Liver (tissue), 9 donors: ENCODE results near the gene ANKRD60. TPM values are rescaled to one million over a fixed set of nuclear protein-coding genes. Genes with fewer than 3 reads are reported as not detected.

Experiments
- DNase-seq: peaks from one replicate; pipeline ENCODE4 v3.0.0-alpha.2; 2017; ENCODE audit warnings: low spot score
- H3K27ac ChIP-seq, 2 donors: one replicate each; pipeline ENCODE4 v1.7.0; 2013; ENCODE audit warnings: inconsistent platforms in 2 of 2, low read length in 2 of 2, control low read depth in 1 of 2, low read depth in 1 of 2, mild to moderate bottlenecking in 1 of 2
- H3K27me3 ChIP-seq, 4 donors: one replicate each; pipeline versions ENCODE4 v1.6.1 to v1.7.0; 2013; ENCODE audit warnings: low read length in 3 of 4, inconsistent platforms in 1 of 4, mild to moderate bottlenecking in 1 of 4, moderate library complexity in 1 of 4; ENCODE audit not compliant: control insufficient read depth in 4 of 4, insufficient read depth in 4 of 4
- H3K36me3 ChIP-seq, 4 donors: one replicate each; pipeline versions ENCODE4 v1.6.1 to v1.7.0; 2013; ENCODE audit warnings: low read length in 3 of 4, mild to moderate bottlenecking in 3 of 4, low read depth in 1 of 4, moderate library complexity in 1 of 4; ENCODE audit not compliant: control insufficient read depth in 4 of 4, insufficient read depth in 3 of 4
- H3K4me1 ChIP-seq, 4 donors: one replicate each; pipeline versions ENCODE4 v1.6.1 to v1.7.0; 2013; ENCODE audit warnings: low read length in 3 of 4, mild to moderate bottlenecking in 3 of 4, moderate library complexity in 1 of 4; ENCODE audit not compliant: control insufficient read depth in 4 of 4, insufficient read depth in 4 of 4
- H3K4me3 ChIP-seq, 3 donors: one replicate each; pipeline versions ENCODE4 v1.6.1 to v1.7.0; 2013; ENCODE audit warnings: low read length in 3 of 3, control low read depth in 1 of 3, low read depth in 1 of 3, mild to moderate bottlenecking in 1 of 3
- H3K9ac ChIP-seq, 2 donors: one replicate each; pipeline ENCODE4 v1.7.0; 2013; ENCODE audit warnings: low read length in 2 of 2, mild to moderate bottlenecking in 2 of 2, moderate library complexity in 2 of 2, control low read depth in 1 of 2, low read depth in 1 of 2
- H3K9me3 ChIP-seq, 4 donors: one replicate each; pipeline versions ENCODE4 v1.6.1 to v1.7.0; 2013; ENCODE audit warnings: low read length in 3 of 4; ENCODE audit not compliant: control insufficient read depth in 4 of 4
- EGR1 ChIP-seq, 2 donors: IDR thresholded peaks; 2 replicates each; pipeline ENCODE4 v1.6.1; 2016 to 2018; ENCODE audit warnings: antibody characterized with exemption in 2 of 2, low read depth in 2 of 2
- FOXA1 ChIP-seq: IDR thresholded peaks from 2 replicates; pipeline ENCODE4 v1.6.1; 2016; ENCODE audit warnings: antibody characterized with exemption
- HNF4A ChIP-seq, 2 donors: conservative IDR thresholded peaks; 2 replicates each; pipeline ENCODE4 v1.6.1; 2016; ENCODE audit warnings: antibody characterized with exemption in 2 of 2, mild to moderate bottlenecking in 2 of 2
- HNF4G ChIP-seq: IDR thresholded peaks from 2 replicates; pipeline ENCODE4 v1.6.1; 2016; ENCODE audit warnings: antibody characterized with exemption
- JUND ChIP-seq, 2 donors: IDR thresholded peaks; 2 replicates each; pipeline ENCODE4 v1.6.1; 2016; ENCODE audit warnings: antibody characterized with exemption in 2 of 2
- NR2F2 ChIP-seq: IDR thresholded peaks from 2 replicates; pipeline ENCODE4 v1.6.1; 2016; ENCODE audit warnings: antibody characterized with exemption
- RAD21 ChIP-seq, 2 donors: IDR thresholded peaks; 2 replicates each; pipeline ENCODE4 v1.6.1; 2016; ENCODE audit warnings: antibody characterized with exemption in 2 of 2, mild to moderate bottlenecking in 2 of 2
- RXRA ChIP-seq, 2 donors: IDR thresholded peaks; 2 replicates each; pipeline ENCODE4 v1.6.1; 2017 to 2018; ENCODE audit warnings: antibody characterized with exemption in 2 of 2, mild to moderate bottlenecking in 1 of 2
- SP1 ChIP-seq: IDR thresholded peaks from 2 replicates; pipeline ENCODE4 v1.6.1; 2018; ENCODE audit warnings: antibody characterized with exemption, mild to moderate bottlenecking
- TAF1 ChIP-seq: conservative IDR thresholded peaks from 2 replicates; pipeline ENCODE4 v1.6.1; 2016; ENCODE audit warnings: antibody characterized with exemption, mild to moderate bottlenecking
- YY1 ChIP-seq: IDR thresholded peaks from 2 replicates; pipeline ENCODE4 v1.6.1; 2016; ENCODE audit warnings: antibody characterized with exemption, mild to moderate bottlenecking
- WGBS: extraction: QIAGEN DNeasy Blood & Tissue Kit; methylation state at CpG from one replicate; pipeline ENCODE4 v1.1.7; 2013; 5-methylcytosine and 5-hydroxymethylcytosine counted together
- polyA plus RNA-seq, 2 donors: library from polyadenylated mRNA; stranded (reverse) in 1 of 2; unstranded in 1 of 2; fragments of 200-250 nt in 1 of 2; fragments of >200 nt in 1 of 2; fragmentation: Nextera tagmentation in 1 of 2; extraction: Ambion mirVana in 1 of 2; gene quantifications; one replicate each; pipeline versions ENCODE4 v1.2.1 to v1.2.3, GENCODE V29; 2013 to 2015
- total RNA-seq, 2 donors: library from RNA; depleted of rRNA; stranded (reverse); fragments of >200 nt; gene quantifications; one replicate each; pipeline ENCODE4 v1.2.3, GENCODE V29; 2014
- TF ChIP-seq, protein P1 (sequence below): IDR thresholded peaks from 2 replicates; pipeline ENCODE4 v1.6.1; 2016; ENCODE audit warnings: antibody characterized with exemption
- TF ChIP-seq, protein P2 (sequence below): IDR thresholded peaks from 2 replicates; pipeline ENCODE4 v1.6.1; 2016; ENCODE audit warnings: antibody characterized with exemption, mild to moderate bottlenecking
- TF ChIP-seq, protein P3 (sequence below): IDR thresholded peaks from 2 replicates; pipeline ENCODE4 v1.6.1; 2016; ENCODE audit warnings: antibody characterized with exemption
- donor health status: healthy.
- donor health status: healthy.
- donor health status: healthy.
- donor health status: healthy.
- donor health status: healthy.

The ANKRD60 gene
- total and polyA plus RNA-seq, 4 donors: not detected

GRCh38 chr20:58215116-58215515 lies 13.3 kb downstream of the ANKRD60 start:
- Histone ChIP-seq H3K4me3 (no peak overlapping the region), H3K4me1 (no peaks in the 10 kb centered on the region), H3K9ac (no peak overlapping the region), H3K36me3 (no peaks in the 10 kb centered on the region), H3K27ac (no peak overlapping the region), H3K9me3 (peaks cover 4 to 10% (median 8%) of the 10 kb centered on the region in 4 donors), H3K27me3 (peaks cover 0 to 12% (median 0%) of the 10 kb centered on the region in 4 donors)
- 90% methylated on average over 6 of the region's 6 CpGs for WGBS
- no peak for DNase-seq
- TF ChIP-seq, protein P1, sequence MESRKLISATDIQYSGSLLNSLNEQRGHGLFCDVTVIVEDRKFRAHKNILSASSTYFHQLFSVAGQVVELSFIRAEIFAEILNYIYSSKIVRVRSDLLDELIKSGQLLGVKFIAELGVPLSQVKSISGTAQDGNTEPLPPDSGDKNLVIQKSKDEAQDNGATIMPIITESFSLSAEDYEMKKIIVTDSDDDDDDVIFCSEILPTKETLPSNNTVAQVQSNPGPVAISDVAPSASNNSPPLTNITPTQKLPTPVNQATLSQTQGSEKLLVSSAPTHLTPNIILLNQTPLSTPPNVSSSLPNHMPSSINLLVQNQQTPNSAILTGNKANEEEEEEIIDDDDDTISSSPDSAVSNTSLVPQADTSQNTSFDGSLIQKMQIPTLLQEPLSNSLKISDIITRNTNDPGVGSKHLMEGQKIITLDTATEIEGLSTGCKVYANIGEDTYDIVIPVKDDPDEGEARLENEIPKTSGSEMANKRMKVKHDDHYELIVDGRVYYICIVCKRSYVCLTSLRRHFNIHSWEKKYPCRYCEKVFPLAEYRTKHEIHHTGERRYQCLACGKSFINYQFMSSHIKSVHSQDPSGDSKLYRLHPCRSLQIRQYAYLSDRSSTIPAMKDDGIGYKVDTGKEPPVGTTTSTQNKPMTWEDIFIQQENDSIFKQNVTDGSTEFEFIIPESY: no peak

DNA sequence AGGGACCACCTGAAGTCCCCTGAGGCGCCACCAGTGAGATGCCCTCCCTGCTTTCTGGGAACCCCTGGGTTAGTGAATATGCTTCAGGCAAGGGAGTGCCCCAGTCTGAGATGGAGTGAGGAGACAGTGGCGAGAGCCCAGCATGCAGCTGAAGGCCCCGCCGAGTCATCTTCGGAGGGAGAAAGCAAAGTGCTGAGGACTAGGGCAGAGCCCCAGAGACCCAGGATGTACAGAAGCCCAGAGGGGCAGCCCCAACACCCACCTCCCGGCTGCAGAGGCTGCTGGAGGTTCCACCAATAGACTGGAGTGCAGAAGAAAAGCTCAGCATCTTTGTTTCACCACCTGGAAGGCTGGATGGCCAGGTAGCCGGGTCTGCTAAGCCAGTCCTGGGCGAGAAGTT lies 14.1 kb downstream of the ANKRD60 start:
- Histone ChIP-seq H3K27me3 (peaks cover 0 to 9% (median 0%) of the 10 kb centered on the region in 4 donors), H3K4me3 (no peak overlapping the region), H3K4me1 (no peaks in the 10 kb centered on the region), H3K9ac (no peak overlapping the region), H3K36me3 (no peaks in the 10 kb centered on the region), H3K27ac (no peak overlapping the region), H3K9me3 (peaks cover 4 to 8% (median 7%) of the 10 kb centered on the region in 4 donors)
- DNase-seq: no peak
- TF ChIP-seq TAF1: no peak
- WGBS: 79% methylated on average over 8 of the region's 8 CpGs

DNA sequence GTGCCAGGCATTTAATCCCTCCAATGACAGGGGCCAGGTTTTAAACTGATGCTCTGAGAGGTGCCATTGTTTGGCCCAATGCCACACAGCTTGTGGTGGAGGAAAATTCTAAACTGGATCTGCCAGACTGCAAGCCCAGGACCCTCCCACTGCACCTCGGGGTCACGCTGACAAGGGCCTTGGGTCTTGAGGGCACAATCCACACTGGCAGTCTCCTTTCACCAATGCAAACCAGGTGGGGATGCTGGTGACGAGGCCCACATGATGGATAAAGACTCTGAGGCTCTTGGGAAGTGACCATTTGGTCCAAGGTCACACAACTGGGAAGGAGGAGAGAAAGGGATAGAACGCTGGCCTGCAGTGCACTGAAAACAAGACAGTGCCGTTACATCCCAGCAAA lies 14.7 kb downstream of the ANKRD60 start:
- no peak overlapping the region for H3K9ac ChIP-seq
- no peaks in the 10 kb centered on the region for H3K36me3 ChIP-seq
- H3K4me3 ChIP-seq: no peak overlapping the region
- no peak for DNase-seq
- TF ChIP-seq RXRA (IDR thresholded peaks at IDR 0.05): no peak
- no peak for TF ChIP-seq RAD21 (IDR thresholded peaks at IDR 0.05)
- no peak for TF ChIP-seq HNF4A (conservative IDR thresholded peaks at IDR 0.05)
- no peak overlapping the region for H3K27ac ChIP-seq
- H3K4me1 ChIP-seq: no peaks in the 10 kb centered on the region
- H3K27me3 ChIP-seq: peaks cover 0 to 9% (median 0%) of the 10 kb centered on the region in 4 donors
- WGBS: 72% methylated on average over 5 of the region's 5 CpGs
- peaks cover 2 to 4% (median 2%) of the 10 kb centered on the region in 4 donors for H3K9me3 ChIP-seq

DNA sequence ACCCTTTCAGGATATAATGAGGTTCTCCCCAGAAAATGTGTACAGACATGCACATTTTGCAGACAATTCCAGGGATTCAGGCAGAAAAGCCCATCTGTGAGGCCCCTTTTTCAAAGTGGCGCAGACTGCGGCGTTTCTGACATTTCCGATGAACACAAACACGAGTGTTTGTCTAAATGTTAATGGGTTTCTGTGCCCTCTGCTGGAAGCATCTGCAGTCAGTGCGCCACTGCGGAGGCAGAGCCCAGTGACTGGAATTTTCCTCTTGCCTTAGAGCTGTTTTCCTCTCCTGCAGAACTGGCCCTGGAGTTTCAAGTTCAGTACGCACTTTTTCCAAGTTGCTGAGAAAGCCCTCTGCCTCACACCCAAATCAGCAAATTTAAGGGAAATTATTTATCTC lies 15.3 kb downstream of the ANKRD60 start:
- Histone ChIP-seq H3K4me3 (no peak overlapping the region), H3K9ac (no peak overlapping the region), H3K27ac (no peak overlapping the region), H3K9me3 (no peaks in the 10 kb centered on the region), H3K36me3 (no peaks in the 10 kb centered on the region), H3K27me3 (peaks cover 0 to 5% (median 0%) of the 10 kb centered on the region in 4 donors), H3K4me1 (no peaks in the 10 kb centered on the region)
- TF ChIP-seq JUND (IDR thresholded peaks at IDR 0.05) (no peak), NR2F2 (no peak), SP1 (no peak), EGR1 (IDR thresholded peaks at IDR 0.05; ENCODE audit: low read depth in 2 of 2) (no peak), HNF4G (no peak), FOXA1 (no peak), HNF4A (conservative IDR thresholded peaks at IDR 0.05) (no peak), RXRA (IDR thresholded peaks at IDR 0.05) (no peak), YY1 (no peak)
- TF ChIP-seq, protein P2, sequence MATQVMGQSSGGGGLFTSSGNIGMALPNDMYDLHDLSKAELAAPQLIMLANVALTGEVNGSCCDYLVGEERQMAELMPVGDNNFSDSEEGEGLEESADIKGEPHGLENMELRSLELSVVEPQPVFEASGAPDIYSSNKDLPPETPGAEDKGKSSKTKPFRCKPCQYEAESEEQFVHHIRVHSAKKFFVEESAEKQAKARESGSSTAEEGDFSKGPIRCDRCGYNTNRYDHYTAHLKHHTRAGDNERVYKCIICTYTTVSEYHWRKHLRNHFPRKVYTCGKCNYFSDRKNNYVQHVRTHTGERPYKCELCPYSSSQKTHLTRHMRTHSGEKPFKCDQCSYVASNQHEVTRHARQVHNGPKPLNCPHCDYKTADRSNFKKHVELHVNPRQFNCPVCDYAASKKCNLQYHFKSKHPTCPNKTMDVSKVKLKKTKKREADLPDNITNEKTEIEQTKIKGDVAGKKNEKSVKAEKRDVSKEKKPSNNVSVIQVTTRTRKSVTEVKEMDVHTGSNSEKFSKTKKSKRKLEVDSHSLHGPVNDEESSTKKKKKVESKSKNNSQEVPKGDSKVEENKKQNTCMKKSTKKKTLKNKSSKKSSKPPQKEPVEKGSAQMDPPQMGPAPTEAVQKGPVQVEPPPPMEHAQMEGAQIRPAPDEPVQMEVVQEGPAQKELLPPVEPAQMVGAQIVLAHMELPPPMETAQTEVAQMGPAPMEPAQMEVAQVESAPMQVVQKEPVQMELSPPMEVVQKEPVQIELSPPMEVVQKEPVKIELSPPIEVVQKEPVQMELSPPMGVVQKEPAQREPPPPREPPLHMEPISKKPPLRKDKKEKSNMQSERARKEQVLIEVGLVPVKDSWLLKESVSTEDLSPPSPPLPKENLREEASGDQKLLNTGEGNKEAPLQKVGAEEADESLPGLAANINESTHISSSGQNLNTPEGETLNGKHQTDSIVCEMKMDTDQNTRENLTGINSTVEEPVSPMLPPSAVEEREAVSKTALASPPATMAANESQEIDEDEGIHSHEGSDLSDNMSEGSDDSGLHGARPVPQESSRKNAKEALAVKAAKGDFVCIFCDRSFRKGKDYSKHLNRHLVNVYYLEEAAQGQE: no peak
- TF ChIP-seq, protein P3, sequence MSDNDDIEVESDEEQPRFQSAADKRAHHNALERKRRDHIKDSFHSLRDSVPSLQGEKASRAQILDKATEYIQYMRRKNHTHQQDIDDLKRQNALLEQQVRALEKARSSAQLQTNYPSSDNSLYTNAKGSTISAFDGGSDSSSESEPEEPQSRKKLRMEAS: no peak
- DNase-seq: no peak
- 59% methylated on average over 8 of the region's 8 CpGs for WGBS
